HepG2 (cell line): ENCODE data around the gene RNASE12. TPM values are rescaled to one million over a fixed set of nuclear protein-coding genes. Genes with fewer than 3 reads are reported as not detected.

Experiments
- ATAC-seq: fragments of 200-7000 bp; cut with Tn5 transposase; 3 replicates; pipeline ENCODE4 v1.9.1; 2020; ENCODE audit warnings: mild to moderate bottlenecking, moderate library complexity
- BruUV-seq: library from RNA; stranded (reverse); fragments of 400-500 nt; replicated peaks from 2 replicates; lab custom pipeline; 2021; lab: Mats Ljungman, UMichigan
- CTCF ChIA-PET: fragments of 300-600 bp; formaldehyde crosslinking; extraction: SDS; loops from one replicate; lab custom pipeline; 2021; ENCODE audit warnings: low total read pairs, inconsistent platforms, low intra/inter-chr PET ratio; lab: Yijun Ruan, JAX
- POLR2A ChIA-PET: fragments of 350-600 bp; sonication (Branson Sonifier 250); formaldehyde crosslinking; loops from one replicate; lab custom pipeline; 2020; ENCODE audit warnings: antibody characterized with exemption, inconsistent platforms; lab: Yijun Ruan, JAX
- DNase-seq: peaks from one replicate; pipeline ENCODE4 v3.0.0-alpha.2; 2015; ENCODE audit warnings: low spot score
- FAIRE-seq: peaks from 3 replicates; lab custom pipeline; 2011; peaks lifted over from hg19 to GRCh38; lab: Jason Lieb, UNC
- H2AFZ ChIP-seq: one replicate; pipeline ENCODE4 v1.6.1; 2011; ENCODE audit warnings: low read length, inconsistent platforms
- H3K27ac ChIP-seq: fragments of 300-600 bp; 3 replicates; pipeline ENCODE4 v1.8.0; 2011; ENCODE audit warnings: mixed run types, mild to moderate bottlenecking, mixed read lengths, low read length, inconsistent platforms; ENCODE audit not compliant: insufficient read depth; ENCODE audit errors: extremely low read length
- H3K27me3 ChIP-seq, 2 experiments: fragments of 200-600 bp in 1 of 2; 2 replicates in 1 of 2; 3 replicates in 1 of 2; pipeline versions ENCODE4 v1.6.0 to v1.8.0; 2011; ENCODE audit warnings: low read length in 2 of 2, mild to moderate bottlenecking in 2 of 2, moderate library complexity in 2 of 2, inconsistent platforms in 1 of 2; ENCODE audit not compliant: insufficient read depth in 2 of 2, control insufficient read depth in 1 of 2
- H3K36me3 ChIP-seq, 2 experiments: fragments of 200-600 bp in 1 of 2; replicated peaks in 1 of 2; 2 replicates in 1 of 2; 3 replicates in 1 of 2; pipeline versions ENCODE4 v1.5.1 to v1.8.0; 2011; ENCODE audit warnings: low read length in 2 of 2, inconsistent platforms in 1 of 2; ENCODE audit not compliant: insufficient read depth in 2 of 2, control insufficient read depth in 1 of 2
- H3K4me1 ChIP-seq: 2 replicates; pipeline ENCODE4 v1.5.1; 2012; ENCODE audit warnings: low read length, inconsistent platforms; ENCODE audit not compliant: insufficient read depth
- H3K4me2 ChIP-seq: 2 replicates; pipeline ENCODE4 v1.6.0; 2011; ENCODE audit warnings: low read depth, low read length, inconsistent platforms
- H3K4me3 ChIP-seq, 3 experiments: fragments of 200-600 bp in 1 of 3; sonication (generic), shearing (Covaris generic) in 1 of 3; replicated peaks in 1 of 3; 2 replicates each; pipeline ENCODE4 v1.5.1; 2011 to 2016; ENCODE audit warnings: low read length in 3 of 3, inconsistent platforms in 2 of 3, low read depth in 2 of 3, mild to moderate bottlenecking in 2 of 3, control low read depth in 1 of 3, mixed read lengths in 1 of 3; ENCODE audit not compliant: insufficient read depth in 1 of 3
- H3K79me2 ChIP-seq: one replicate; pipeline ENCODE4 v1.6.1; 2011; ENCODE audit warnings: low read length, inconsistent platforms; ENCODE audit not compliant: insufficient read depth
- H3K9ac ChIP-seq: 2 replicates; pipeline ENCODE4 v1.6.0; 2011; ENCODE audit warnings: mild to moderate bottlenecking, low read depth, low read length, inconsistent platforms; ENCODE audit not compliant: insufficient read depth
- H3K9me3 ChIP-seq: 2 replicates; pipeline ENCODE4 v1.5.1; 2012; ENCODE audit warnings: mild to moderate bottlenecking, low read length
- H4K20me1 ChIP-seq: 2 replicates; pipeline ENCODE4 v1.6.0; 2011; ENCODE audit warnings: inconsistent platforms, mild to moderate bottlenecking, low read length, moderate library complexity; ENCODE audit not compliant: insufficient read depth
- CHD2 ChIP-seq: IDR thresholded peaks from 2 replicates; pipeline ENCODE4 v1.6.1; 2011; ENCODE audit warnings: low read depth, low read length, improper control_type of control experiment
- CREB1 ChIP-seq, 2 experiments: fragments of 450-650 bp in 1 of 2; IDR thresholded peaks; 2 replicates each; pipeline ENCODE4 v1.6.1; 2016 to 2017; ENCODE audit warnings: control low read depth in 1 of 2, mild to moderate bottlenecking in 1 of 2, missing compliant biosample characterization in 1 of 2, missing genetic modification characterization in 1 of 2
- HOXA5 ChIP-seq: sonication (generic); formaldehyde crosslinking; IDR thresholded peaks from 2 replicates; pipeline ENCODE4 v1.4.0; 2020; ENCODE audit warnings: missing genetic modification reagents
- ZBTB38 ChIP-seq: sonication (generic); formaldehyde crosslinking; IDR thresholded peaks from 2 replicates; pipeline ENCODE4 v1.5.1; 2020; ENCODE audit warnings: mild to moderate bottlenecking, missing genetic modification reagents
- ZNF17 ChIP-seq: sonication (generic); formaldehyde crosslinking; IDR thresholded peaks from 2 replicates; pipeline ENCODE4 v1.5.0; 2020; ENCODE audit warnings: mild to moderate bottlenecking, missing genetic modification reagents
- ZNF609 ChIP-seq: sonication (generic); formaldehyde crosslinking; IDR thresholded peaks from 2 replicates; pipeline ENCODE4 v1.4.0; 2020; ENCODE audit warnings: mild to moderate bottlenecking, missing genetic modification reagents, borderline replicate concordance
- WGBS: methylation state at CpG from one replicate; pipeline ENCODE4 v1.1.6; 2017; ENCODE audit warnings: low lambda C conversion rate; 5-methylcytosine and 5-hydroxymethylcytosine counted together
- in situ Hi-C: cut with HindIII; loops from 2 replicates; pipeline ENCODE4 v1.10.0; 2017; ENCODE audit warnings: low pct_unique_long_range_greater_than_20kb; ENCODE audit not compliant: extremely low pct_ligation_motif_present
- intact Hi-C: fragments of 100-400 bp; cut with micrococcal nuclease; formaldehyde crosslinking; loops from one replicate; pipeline ENCODE4 v1.10.0; 2022; ENCODE audit not compliant: unreplicated experiment
- polyA plus RNA-seq, 8 experiments: library from polyadenylated mRNA; depleted of rRNA in 3 of 8; stranded (reverse) in 7 of 8; unstranded in 1 of 8; fragments of >200 nt; fragmentation: Illumina TruSeq in 4 of 8; extraction: Trizol in 4 of 8; gene quantifications; 2 replicates each; pipeline versions ENCODE4 v1.2.1 to v1.2.3, GENCODE V29; 2011 to 2016; ENCODE audit warnings: low read depth in 4 of 8, missing spikeins in 1 of 8, mixed read lengths in 1 of 8; ENCODE audit not compliant: insufficient read depth in 1 of 8
- total RNA-seq, 5 experiments: library from RNA; depleted of rRNA; stranded (reverse); fragments of >200 nt; fragmentation: Illumina TruSeq; extraction: Trizol; gene quantifications; 2 replicates each; pipeline ENCODE4 v1.2.3, GENCODE V29; 2016; ENCODE audit warnings: low read depth in 1 of 5

RNASE12 gene
- total and polyA plus RNA-seq, 2 of the 13 experiments (the other 11 are each of a cell fraction or from before 2014, with no cell fraction given): not detected

DNA sequence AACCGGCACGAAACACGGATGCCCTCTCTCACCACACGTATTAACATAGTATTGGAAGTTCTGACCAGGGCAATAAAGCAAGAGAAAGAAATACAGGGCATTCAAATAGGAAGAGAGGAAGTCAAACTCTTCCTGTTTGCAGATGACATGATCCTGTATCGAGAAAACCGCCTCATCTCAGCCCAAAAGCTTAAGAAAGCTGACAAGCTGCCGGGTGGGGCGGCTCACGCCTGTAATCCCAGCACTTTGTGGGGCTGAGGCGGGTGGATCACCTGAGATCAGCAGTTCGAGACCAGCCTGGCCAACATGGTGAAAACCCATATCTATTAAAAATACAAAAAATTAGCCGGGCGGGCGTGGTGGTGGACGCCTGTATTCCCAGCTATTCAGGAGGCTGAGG lies 32.6 kb upstream of the RNASE12 start:
- intact Hi-C loops (no loop called here), in situ Hi-C loops (loop anchor here (25.0 kb wide), 1 partner anchor 161 kb away; the partner anchor contains the start of genes APEX1, OSGEP, PIP4P1 and PNP)
- H3K9ac ChIP-seq: no peak overlapping the region
- FAIRE-seq (no peak), DNase-seq (no peak), ATAC-seq (no peak)
- H3K4me2 ChIP-seq: no peak overlapping the region
- H3K36me3 ChIP-seq: no peaks in the 10 kb centered on the region
- ChIA-PET POLR2A (interaction anchor here (1.9 to 2.5 kb wide), 2 partner anchors 10 to 60 kb away, joined by 5 to 9 read pairs; partner anchors contain the start of gene RNASE4), CTCF (no interaction called here)
- no peak overlapping the region for H2AFZ ChIP-seq
- TF ChIP-seq ZBTB38 (CRISPR knock-in tag) (0 out of 2 replicates have a peak, but pooled peaks have one; percentile 62), HOXA5 (CRISPR knock-in tag) (no peak), ZNF609 (CRISPR knock-in tag) (no peak), CHD2 (no peak), CREB1 (IDR thresholded peaks at IDR 0.05) (no peak), CREB1 (CRISPR knock-in tag; IDR thresholded peaks at IDR 0.05) (no peak), ZNF17 (CRISPR knock-in tag) (no peak)
- H3K27ac ChIP-seq: no peak overlapping the region
- 86% methylated on average over 15 of the region's 15 CpGs for WGBS
- H3K27me3 ChIP-seq: no peaks in the 10 kb centered on the region
- no peaks in the 10 kb centered on the region for H3K79me2 ChIP-seq
- no TSS peak for BruUV-seq
- H3K4me3 ChIP-seq: no peak overlapping the region
- H4K20me1 ChIP-seq: no peaks in the 10 kb centered on the region
- no peaks in the 10 kb centered on the region for H3K9me3 ChIP-seq
- H3K4me1 ChIP-seq: peaks cover 94% of the 10 kb centered on the region
